Measurements from ENCODE around the gene KPNB1. TPM values are rescaled to one million over a fixed set of nuclear protein-coding genes. Genes with fewer than 3 reads are reported as not detected.
A peak's percentile ranks its signal among the peaks of the same experiment; 100 is the strongest.

Gene KPNB1
- total RNA-seq, 2 experiments from 2014 or later, result 589 to 605 TPM

GRCh38 chr17:47650525-47651522 is 1.1 kb downstream of the KPNB1 start:
- Mint-ChIP-seq H3K27me3 (no peaks in the 10 kb centered on the region), H3K36me3 (ENCODE audit: low read depth) (peaks cover 48% of the 10 kb centered on the region), H3K27ac (peak overlapping the region; percentile 96), H3K4me1 (ENCODE audit: low read depth) (peaks cover 57% of the 10 kb centered on the region), H3K9me3 (no peaks in the 10 kb centered on the region), H3K4me3 (peak overlapping the region; percentile 94)
- DNase-seq (peak; percentile 95), ATAC-seq (peak; percentile 48)
- TF ChIP-seq CTCF (IDR thresholded peaks at IDR 0.05), result no peak
- CTCF ChIA-PET, result interaction anchor here (1.2 to 8.2 kb wide), 2 partner anchors 13 to 48 kb away, joined by 4 to 92 read pairs; no protein-coding TSS in a partner anchor
- POLR2A ChIA-PET, result interaction anchor here (1.0 to 24.4 kb wide), 10 partner anchors 19 to 147 kb away, joined by 3 to 583 read pairs (median 6); partner anchors contain the start of genes TBKBP1 and TBX21
- intact Hi-C loops (cut with micrococcal nuclease), result no loop called here

GRCh38 chr17:47651704-47652103 is 2.0 kb downstream of the KPNB1 start:
- intact Hi-C loops (cut with micrococcal nuclease), result no loop called here
- no peak for DNase-seq
- POLR2A ChIA-PET, result interaction anchor here (0.6 to 24.4 kb wide), 8 partner anchors 18 to 147 kb away, joined by 3 to 583 read pairs (median 5); no protein-coding TSS in a partner anchor
- Mint-ChIP-seq H3K4me1 (ENCODE audit: low read depth) (peaks cover 58% of the 10 kb centered on the region), H3K27ac (peak overlapping the region; percentile 96), H3K9me3 (no peaks in the 10 kb centered on the region), H3K27me3 (no peaks in the 10 kb centered on the region), H3K4me3 (peak overlapping the region; percentile 94), H3K36me3 (ENCODE audit: low read depth) (peaks cover 57% of the 10 kb centered on the region)
- no peak for ATAC-seq
- CTCF ChIA-PET, result interaction anchor here (8.2 kb wide), 1 partner anchor 12 kb away, joined by 92 read pairs; no protein-coding TSS in a partner anchor
- TF ChIP-seq CTCF (IDR thresholded peaks at IDR 0.05), result no peak

- DNase-seq, result no peak
- H3K36me3 Mint-ChIP-seq (ENCODE audit: low read depth), result peaks cover 65% of the 10 kb centered on the region
- peaks cover 63% of the 10 kb centered on the region for H3K4me1 Mint-ChIP-seq (ENCODE audit: low read depth)
- no peaks in the 10 kb centered on the region for H3K9me3 Mint-ChIP-seq
- POLR2A ChIA-PET, result interaction anchor here (0.8 to 24.4 kb wide), 3 partner anchors 17 to 681 kb away, joined by 3 to 583 read pairs (median 5); no protein-coding TSS in a partner anchor
- TF ChIP-seq CTCF (IDR thresholded peaks at IDR 0.05), result no peak
- ATAC-seq, result no peak
- intact Hi-C loops (cut with micrococcal nuclease), result no loop called here
- no peaks in the 10 kb centered on the region for H3K27me3 Mint-ChIP-seq
- peak overlapping the region; percentile 77 for H3K27ac Mint-ChIP-seq
- CTCF ChIA-PET, result interaction anchor here (0.6 to 8.2 kb wide), 2 partner anchors 11 to 29 kb away, joined by 3 to 92 read pairs; no protein-coding TSS in a partner anchor
- H3K4me3 Mint-ChIP-seq, result peak overlapping the region; percentile 94
Observed at GRCh38 chr17:47652570-47652969, 2.9 kb downstream of the KPNB1 start.

- no peak for TF ChIP-seq CTCF (IDR thresholded peaks at IDR 0.05)
- intact Hi-C loops (cut with micrococcal nuclease), result no loop called here
- ChIA-PET POLR2A (interaction anchor here (1.2 to 24.4 kb wide), 2 partner anchors 16 to 65 kb away, joined by 3 to 583 read pairs; no protein-coding TSS in a partner anchor), CTCF (interaction anchor here (0.9 to 8.2 kb wide), 2 partner anchors 11 to 21 kb away, joined by 3 to 92 read pairs; no protein-coding TSS in a partner anchor)
- ATAC-seq (no peak), DNase-seq (no peak)
- no peaks in the 10 kb centered on the region for H3K27me3 Mint-ChIP-seq
- H3K27ac Mint-ChIP-seq, result peak overlapping the region; percentile 58
- no peaks in the 10 kb centered on the region for H3K9me3 Mint-ChIP-seq
- peaks cover 63% of the 10 kb centered on the region for H3K4me1 Mint-ChIP-seq (ENCODE audit: low read depth)
- peaks cover 71% of the 10 kb centered on the region for H3K36me3 Mint-ChIP-seq (ENCODE audit: low read depth)
- peak overlapping the region; percentile 59 for H3K4me3 Mint-ChIP-seq
Observed at GRCh38 chr17:47653442-47653841, 3.7 kb downstream of the KPNB1 start.
